Inflammatory macrophage (primary cell): ENCODE measurements around the gene TMEM132C.
"Not testable (repeated sequence)": the region's sequence is repeated elsewhere in the genome, so short reads cannot be mapped to it uniquely, and the experiment has no call there.

Source experiments
- DNase-seq, 2 donors: peaks; one replicate each; pipeline ENCODE4 v3.0.0-alpha.2; 2020 to 2022

The TMEM132C gene

DNA sequence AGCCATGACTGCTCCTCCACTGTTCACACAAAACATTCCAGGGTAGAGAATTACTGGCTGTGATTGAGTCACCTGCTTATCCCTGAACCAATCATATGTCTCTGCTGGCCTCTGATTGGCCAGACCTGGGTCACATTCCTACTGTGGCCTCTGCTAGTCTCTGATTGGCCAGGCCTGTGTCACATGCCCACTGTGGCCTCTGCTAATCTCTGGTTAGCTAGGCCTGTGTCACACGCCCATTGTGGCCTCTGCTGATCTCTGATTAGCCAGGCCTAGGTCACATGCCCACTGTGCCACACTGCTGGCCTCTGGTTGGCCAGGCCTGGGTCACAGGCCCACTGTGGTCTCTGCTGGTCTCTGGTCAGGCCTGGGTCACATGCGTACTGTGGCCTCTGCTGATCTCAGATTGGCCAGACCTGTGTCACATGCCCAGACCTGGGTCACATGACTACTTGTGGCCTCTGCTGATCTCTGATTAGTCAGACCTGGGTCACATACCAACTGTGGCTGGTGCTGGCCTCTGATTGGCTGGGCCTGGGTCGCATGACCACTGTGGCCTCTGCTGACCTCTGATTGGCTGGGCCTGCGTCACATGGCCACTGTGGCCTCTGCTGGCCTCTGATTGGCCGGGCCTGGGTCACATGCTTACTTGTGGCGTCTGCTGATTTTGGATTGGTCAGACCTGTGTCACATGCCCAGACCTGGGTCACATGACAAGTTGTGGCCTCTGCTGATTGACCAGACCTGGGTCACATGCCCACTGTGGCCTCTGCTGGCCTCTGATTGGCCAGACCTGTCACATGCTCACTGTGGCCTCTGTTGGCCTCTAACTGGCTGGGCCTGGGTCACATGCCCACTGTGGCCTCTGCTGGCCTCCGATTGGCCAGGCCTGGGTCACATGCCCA is 305.2 kb downstream of the TMEM132C start:
- no peak for DNase-seq

GRCh38 chr12:128573907-128574306 is 306.9 kb downstream of the TMEM132C start:
- DNase-seq: no peak

DNA sequence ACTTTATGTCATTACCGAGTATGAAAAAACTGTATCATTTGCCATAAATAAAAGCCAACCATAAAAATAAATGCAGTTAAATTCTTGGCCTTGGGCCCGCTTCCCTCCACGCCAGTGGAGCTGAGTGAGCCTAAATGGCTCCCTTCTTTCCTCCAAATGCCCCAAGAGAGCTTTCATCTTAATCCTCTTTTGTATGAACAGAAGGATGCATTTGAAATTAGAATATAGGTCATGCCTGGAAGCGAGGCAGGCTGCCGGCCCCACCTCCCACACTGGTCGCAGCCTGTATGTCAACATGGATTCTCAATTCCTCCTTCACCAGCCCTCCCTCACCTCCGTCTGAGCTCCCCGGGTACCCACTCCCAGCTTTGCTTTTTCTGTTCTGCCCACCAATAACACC is 311.1 kb downstream of the TMEM132C start:
- DNase-seq: no peak

DNA sequence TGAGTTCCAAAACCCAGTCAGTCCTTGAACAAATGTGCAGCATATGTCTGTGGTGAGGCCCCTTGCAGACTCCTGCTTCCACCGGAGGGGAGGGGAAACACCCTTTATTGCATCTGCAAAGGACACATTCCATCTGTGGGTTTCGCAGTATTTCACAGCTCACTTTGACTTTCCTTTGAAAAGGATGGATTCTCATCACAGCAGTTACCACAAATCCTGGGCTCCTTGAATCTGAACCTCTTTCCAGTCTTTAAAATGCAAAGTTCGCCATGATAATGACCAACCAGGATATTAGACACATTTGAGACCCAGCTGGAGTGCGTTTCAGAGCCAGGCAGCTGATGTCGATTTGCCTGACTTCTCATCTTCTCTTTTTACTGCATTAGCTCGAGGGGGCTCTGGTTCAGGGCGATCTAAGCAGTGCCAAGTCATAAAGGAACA is 314.4 kb downstream of the TMEM132C start:
- DNase-seq: no peak

DNA sequence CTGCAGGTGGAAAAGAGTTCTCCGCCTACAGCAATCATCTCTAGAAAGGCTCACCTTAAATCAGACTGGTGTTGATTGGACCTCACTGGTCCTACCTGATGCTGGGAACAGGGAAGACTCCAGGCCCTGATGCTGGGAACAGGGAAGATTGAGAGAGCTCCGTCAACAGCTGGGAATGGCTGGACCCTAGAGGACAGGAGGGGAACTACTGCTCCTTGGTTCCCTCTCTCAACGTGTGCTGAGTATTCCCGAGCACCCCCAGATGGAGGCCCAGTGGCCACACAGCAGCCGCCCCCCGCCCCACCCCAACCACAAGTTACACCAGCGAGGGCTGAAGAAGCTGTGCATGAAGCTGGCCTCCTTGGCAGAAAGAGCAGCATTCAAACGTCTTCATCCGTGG is 316.5 kb downstream of the TMEM132C start:
- DNase-seq: no peak

DNA sequence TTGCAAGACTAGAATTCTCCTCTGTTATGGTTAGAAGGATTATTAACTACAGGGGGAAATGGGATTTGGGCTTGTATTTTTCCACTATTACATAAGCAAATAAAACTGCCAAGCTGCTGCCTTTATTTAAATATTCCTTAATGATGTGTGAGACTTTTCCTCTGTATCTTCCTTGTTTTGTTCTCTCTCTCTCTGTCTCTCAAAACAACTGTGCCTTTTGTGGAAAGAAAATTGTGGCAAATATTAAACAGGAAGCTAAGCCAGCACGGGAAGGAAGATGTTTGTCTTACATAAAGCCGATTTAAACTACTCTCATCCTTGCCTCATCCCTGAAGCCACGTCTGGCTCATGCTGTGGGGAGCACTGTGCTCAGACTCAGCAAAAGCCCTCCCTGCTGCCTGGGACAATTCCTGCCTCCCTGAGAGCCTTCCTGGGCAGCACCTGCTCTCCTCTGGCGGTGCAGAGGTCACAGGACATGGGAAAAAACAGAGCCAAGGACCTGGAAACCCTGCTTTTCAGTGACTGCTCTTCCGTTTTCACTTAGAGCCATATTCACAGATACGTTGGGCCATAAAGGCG is 319.6 kb downstream of the TMEM132C start:
- no peak for DNase-seq

DNA sequence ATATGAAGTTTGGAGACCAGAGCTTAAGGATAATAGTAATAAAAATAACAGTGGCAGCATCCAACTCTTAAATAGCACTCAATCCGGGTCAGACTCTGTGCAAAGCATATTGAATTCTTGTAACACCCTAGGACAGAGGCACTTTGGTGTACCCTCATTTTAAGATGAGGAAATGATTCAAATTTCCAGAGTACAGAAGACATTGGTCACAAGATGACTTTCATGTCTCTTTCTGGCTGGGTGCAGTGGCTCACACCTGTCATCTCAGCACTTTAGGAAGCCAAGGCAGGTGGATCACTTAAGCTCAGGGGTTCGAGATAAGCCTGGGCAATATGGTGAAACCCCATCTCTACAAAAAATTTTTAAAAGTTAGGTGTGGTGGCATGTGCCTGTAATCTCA is 320.9 kb downstream of the TMEM132C start:
- DNase-seq: no peak

GRCh38 chr12:128592220-128592744 is 325.3 kb downstream of the TMEM132C start:
- DNase-seq: no peak

GRCh38 chr12:128594521-128594920 is 327.6 kb downstream of the TMEM132C start:
- DNase-seq: no peak

DNA sequence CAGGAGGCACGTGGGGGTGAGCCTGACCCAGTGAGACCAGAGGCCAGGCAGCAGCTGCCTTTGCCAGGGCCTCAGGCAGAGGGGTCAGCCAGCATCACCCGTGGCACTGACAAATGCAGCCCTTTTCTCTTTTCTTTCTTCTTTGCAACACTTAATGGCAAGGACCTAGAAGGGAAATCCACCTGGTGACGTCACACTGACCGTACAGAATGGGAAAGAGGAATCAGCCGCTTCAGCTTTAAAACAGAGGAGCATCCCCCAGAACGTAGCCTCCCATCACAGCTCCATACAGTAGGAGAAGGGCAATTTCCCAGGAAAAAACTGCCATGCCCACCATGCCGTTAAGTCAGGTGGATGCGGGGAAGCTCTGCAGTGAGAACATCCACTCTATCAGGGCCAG is 328.6 kb downstream of the TMEM132C start:
- DNase-seq: no peak

DNA sequence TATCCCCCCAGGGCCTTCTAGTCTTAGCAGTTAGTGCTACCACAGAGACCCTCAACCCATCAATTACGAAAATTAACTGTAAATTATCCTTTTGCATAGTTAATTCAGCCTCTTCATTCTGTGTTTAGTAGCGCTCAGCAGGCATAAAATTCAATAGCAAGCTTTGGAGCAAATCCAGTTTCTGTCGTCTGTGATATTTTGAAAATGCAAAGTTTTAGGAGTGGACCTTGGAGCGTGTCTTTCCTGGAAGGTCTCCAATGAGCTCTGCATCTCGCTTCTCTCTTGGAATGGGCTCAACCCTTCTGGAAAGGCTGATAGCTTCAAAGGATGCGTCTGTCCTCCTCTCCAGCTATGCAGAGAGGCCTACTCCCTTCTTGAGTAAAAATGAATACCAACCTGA is 333.9 kb downstream of the TMEM132C start:
- no peak for DNase-seq

DNA sequence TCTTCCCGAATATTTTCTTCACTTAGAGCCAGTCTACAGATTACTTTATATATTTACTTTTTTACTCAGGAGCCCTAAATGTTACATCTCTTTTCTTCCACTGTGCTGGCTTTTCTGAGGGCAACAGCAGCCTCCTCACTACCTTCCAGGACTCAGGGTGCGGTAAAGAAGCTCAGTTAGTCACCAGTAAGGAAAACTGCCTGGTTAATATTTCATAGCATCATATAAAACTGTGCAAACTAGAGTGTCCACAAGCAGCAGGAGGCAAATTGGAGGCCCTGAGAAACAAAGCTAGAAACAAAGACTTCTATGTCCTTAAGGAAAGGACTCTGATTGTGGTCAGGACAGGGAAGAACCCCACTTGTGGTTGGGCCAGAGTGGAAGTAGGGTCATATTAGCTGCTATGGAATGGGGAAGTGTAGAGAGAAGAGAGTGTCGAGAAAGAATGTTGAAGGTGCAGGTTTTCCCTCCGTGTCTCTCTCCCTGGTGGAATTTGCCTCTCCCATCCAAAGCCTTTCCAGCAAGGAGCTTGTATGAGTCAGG is 336.7 kb downstream of the TMEM132C start:
- DNase-seq: no peak

- not testable (repeated sequence) for DNase-seq
These were observed 337.2 kb downstream of the TMEM132C start for GRCh38 chr12:128604219-128604618.

GRCh38 chr12:128606051-128606450 is 339.1 kb downstream of the TMEM132C start:
- no peak for DNase-seq

DNA sequence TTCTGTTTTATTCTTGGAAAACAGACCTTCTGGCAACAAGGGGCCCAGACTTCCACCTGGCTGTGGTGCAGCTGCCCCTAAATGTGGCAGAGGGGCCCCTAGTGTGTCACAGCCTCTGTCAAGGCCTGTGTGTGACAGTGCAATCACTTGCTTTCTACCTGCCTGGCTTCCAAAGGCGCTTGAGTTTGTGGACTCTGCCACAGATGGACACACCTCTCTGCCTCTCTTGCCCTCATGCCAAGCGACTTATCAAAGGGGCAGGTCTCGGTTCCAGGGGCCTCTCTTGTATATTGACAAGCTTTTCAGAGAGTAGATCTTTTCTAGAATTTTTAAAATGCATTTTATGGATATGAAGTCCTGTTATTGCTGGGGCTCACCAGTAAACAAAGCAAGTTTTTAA is 339.6 kb downstream of the TMEM132C start:
- DNase-seq: no peak

DNA sequence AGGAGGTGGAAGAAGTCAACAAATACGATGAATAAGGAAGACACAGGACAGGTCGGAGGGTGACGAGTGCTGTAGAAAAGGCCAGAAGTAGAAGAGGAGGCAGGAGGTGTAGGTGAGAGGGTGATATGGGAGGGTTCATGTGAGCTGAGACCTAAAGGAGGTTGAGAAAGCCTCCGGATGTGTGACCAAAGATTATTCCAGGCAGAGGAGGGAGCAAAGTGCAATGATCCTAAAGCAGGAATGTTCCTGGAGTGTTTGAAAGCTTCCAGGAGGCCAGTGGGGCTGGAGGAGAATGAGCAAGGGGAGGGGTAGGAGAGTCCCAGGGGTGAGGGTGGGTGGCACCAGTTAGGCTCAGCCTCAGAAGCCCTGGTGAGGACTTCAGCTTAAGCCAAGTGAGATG is 340.0 kb downstream of the TMEM132C start:
- no peak for DNase-seq

DNA sequence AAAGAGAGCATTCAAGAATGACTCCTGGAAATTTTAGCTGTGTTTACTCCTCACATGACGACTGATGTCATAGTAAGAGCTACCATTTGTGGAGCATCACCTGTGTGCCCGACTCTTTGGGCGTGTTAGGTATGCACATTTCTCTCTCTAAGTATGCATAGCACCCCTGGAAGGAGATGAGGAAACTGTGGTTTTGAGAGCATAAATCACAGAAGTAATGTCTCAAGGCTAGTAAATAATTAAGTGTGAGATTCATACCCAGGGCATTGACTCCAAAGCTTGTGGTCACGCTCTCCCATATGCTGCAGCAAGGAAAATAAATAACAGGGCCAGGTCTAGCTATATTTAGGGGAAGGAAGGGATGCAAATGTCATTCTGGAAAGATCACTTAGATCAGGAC is 340.7 kb downstream of the TMEM132C start:
- no peak for DNase-seq

DNA sequence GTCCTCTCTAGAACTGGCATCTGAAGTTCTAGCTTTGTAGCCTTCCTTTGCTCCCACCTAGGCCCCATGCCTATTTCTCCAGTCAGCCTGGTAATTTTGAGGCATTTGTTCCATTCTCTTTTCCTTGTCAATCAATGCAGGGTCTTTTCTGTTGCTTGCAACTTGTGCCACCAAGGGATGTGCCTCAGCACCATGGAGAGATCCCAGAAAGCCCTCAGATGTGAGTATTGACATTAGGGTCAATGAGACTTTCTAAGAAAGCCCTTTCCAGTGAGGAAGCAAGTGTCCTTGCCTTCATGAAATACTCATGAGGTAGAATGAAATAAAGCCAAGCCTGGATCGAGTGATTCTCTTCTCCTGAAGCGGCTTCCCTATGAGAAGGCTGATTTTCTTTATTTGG is 342.9 kb downstream of the TMEM132C start:
- DNase-seq: no peak

GRCh38 chr12:128611736-128612135 is 344.8 kb downstream of the TMEM132C start:
- no peak for DNase-seq

- no peak for DNase-seq
These were observed 345.3 kb downstream of the TMEM132C start for GRCh38 chr12:128612150-128612850.

GRCh38 chr12:128613837-128614590 is 347.0 kb downstream of the TMEM132C start:
- no peak for DNase-seq

GRCh38 chr12:128617304-128617833 is 350.4 kb downstream of the TMEM132C start:
- DNase-seq: no peak
